ENCODE results near the gene INF2. TPM values are rescaled to one million over a fixed set of nuclear protein-coding genes. Genes with fewer than 3 reads are reported as not detected.

The INF2 gene
- total RNA-seq, 2 experiments from 2014 or later, result 74.9 to 76.9 TPM

GRCh38 chr14:104769324-104770071 is 80.1 kb downstream of the INF2 start:
- no peaks in the 10 kb centered on the region for H3K27me3 ChIP-seq (ENCODE audit: control insufficient read depth in 1 of 2, insufficient read depth in 2 of 2, low read length in 2 of 2)
- intact Hi-C loops (cut with DNase I, micrococcal nuclease), result loop anchor here (2.0 to 5.0 kb wide), 3 partner anchors 17 to 163 kb away; partner anchors contain the start of gene SIVA1 (in 1 of the 2)
- H3K9me3 ChIP-seq (ENCODE audit: control insufficient read depth in 1 of 2, insufficient read depth in 1 of 2, low read length in 2 of 2), result peaks cover 0 to 18% of the 10 kb centered on the region in 2 experiments
- ChIA-PET POLR2A (interaction anchor here (1.0 to 1.9 kb wide), 5 partner anchors 17 to 59 kb away, joined by 3 to 18 read pairs (median 5); partner anchors contain the start of gene SIVA1), CTCF (interaction anchor here (1.3 to 4.3 kb wide), 2 partner anchors 17 to 58 kb away, joined by 15 to 49 read pairs; partner anchors contain the start of gene SIVA1)
- no peaks in the 10 kb centered on the region for H3K4me1 Mint-ChIP-seq (ENCODE audit: low read depth)
- no peak overlapping the region for H3K4me3 Mint-ChIP-seq
- H3K4me3 ChIP-seq (ENCODE audit: low read length), result no peak overlapping the region
- no peaks in the 10 kb centered on the region for H3K9me3 Mint-ChIP-seq
- H3K27me3 Mint-ChIP-seq, result no peaks in the 10 kb centered on the region
- H3K27ac ChIP-seq (ENCODE audit: low read depth in 1 of 2, low read length in 2 of 2), result no peak overlapping the region
- peaks cover 30% of the 10 kb centered on the region for H3K36me3 Mint-ChIP-seq (ENCODE audit: low read depth)
- TF ChIP-seq, protein P1, sequence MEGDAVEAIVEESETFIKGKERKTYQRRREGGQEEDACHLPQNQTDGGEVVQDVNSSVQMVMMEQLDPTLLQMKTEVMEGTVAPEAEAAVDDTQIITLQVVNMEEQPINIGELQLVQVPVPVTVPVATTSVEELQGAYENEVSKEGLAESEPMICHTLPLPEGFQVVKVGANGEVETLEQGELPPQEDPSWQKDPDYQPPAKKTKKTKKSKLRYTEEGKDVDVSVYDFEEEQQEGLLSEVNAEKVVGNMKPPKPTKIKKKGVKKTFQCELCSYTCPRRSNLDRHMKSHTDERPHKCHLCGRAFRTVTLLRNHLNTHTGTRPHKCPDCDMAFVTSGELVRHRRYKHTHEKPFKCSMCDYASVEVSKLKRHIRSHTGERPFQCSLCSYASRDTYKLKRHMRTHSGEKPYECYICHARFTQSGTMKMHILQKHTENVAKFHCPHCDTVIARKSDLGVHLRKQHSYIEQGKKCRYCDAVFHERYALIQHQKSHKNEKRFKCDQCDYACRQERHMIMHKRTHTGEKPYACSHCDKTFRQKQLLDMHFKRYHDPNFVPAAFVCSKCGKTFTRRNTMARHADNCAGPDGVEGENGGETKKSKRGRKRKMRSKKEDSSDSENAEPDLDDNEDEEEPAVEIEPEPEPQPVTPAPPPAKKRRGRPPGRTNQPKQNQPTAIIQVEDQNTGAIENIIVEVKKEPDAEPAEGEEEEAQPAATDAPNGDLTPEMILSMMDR (IDR thresholded peaks at IDR 0.05), result no peak
- ATAC-seq (ENCODE audit: poor library complexity) (no peak), DNase-seq (no peak)
- H3K27ac Mint-ChIP-seq, result no peak overlapping the region
- H3K4me1 ChIP-seq (ENCODE audit: insufficient read depth, low read length), result peaks cover 9% of the 10 kb centered on the region
- peaks cover 27% of the 10 kb centered on the region for H3K36me3 ChIP-seq (ENCODE audit: insufficient read depth, low read length)

- no peak overlapping the region for H3K27ac ChIP-seq (ENCODE audit: low read depth in 1 of 2, low read length in 2 of 2)
- Mint-ChIP-seq H3K27me3 (no peaks in the 10 kb centered on the region), H3K4me3 (no peak overlapping the region), H3K9me3 (no peaks in the 10 kb centered on the region), H3K36me3 (ENCODE audit: low read depth) (peaks cover 30% of the 10 kb centered on the region), H3K27ac (no peak overlapping the region), H3K4me1 (ENCODE audit: low read depth) (no peaks in the 10 kb centered on the region)
- no peaks in the 10 kb centered on the region for H3K27me3 ChIP-seq (ENCODE audit: control insufficient read depth in 1 of 2, insufficient read depth in 2 of 2, low read length in 2 of 2)
- intact Hi-C loops (cut with DNase I, micrococcal nuclease), result no loop called here
- ChIA-PET CTCF (interaction anchor here (4.3 kb wide), 1 partner anchor 57 kb away, joined by 49 read pairs; no protein-coding TSS in a partner anchor), POLR2A (interaction anchor here (1.0 to 1.1 kb wide), 2 partner anchors 18 to 56 kb away, joined by 3 to 5 read pairs; partner anchors contain the start of gene SIVA1)
- H3K9me3 ChIP-seq (ENCODE audit: control insufficient read depth in 1 of 2, insufficient read depth in 1 of 2, low read length in 2 of 2), result peaks cover 0 to 18% of the 10 kb centered on the region in 2 experiments
- no peak for DNase-seq
- ATAC-seq (ENCODE audit: poor library complexity), result no peak
- H3K4me3 ChIP-seq (ENCODE audit: low read length), result no peak overlapping the region
- peaks cover 9% of the 10 kb centered on the region for H3K4me1 ChIP-seq (ENCODE audit: insufficient read depth, low read length)
- H3K36me3 ChIP-seq (ENCODE audit: insufficient read depth, low read length), result peaks cover 28% of the 10 kb centered on the region
- TF ChIP-seq, protein P1 (IDR thresholded peaks at IDR 0.05), result no peak
Measured at GRCh38 chr14:104770072-104770579, 80.7 kb downstream of the INF2 start.

DNA sequence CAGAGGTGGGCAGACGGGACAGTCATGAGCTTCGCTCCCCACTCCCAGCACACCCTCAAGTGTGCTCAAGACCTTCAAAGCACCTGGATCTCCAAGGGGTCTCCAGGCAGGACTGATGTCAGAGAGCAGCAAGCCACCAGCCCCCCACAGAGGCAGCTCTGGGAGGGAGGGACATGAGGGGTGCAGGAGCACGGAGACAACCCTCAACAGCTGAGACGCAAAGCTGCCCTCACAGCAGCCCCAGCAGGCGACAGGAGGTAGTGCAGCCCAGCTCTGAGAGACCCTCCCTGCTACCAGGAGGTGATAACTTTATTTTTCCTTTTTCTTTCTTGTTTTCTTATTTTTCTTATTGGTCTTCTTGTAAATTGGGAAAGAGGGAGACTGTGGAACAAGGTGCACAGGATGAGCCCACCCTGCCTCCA is 81.4 kb downstream of the INF2 start:
- TF ChIP-seq, protein P1 (IDR thresholded peaks at IDR 0.05), result no peak
- DNase-seq, result peak in 1 of 14 experiments; percentile 29
- Histone ChIP-seq H3K9me3 (ENCODE audit: control insufficient read depth in 1 of 2, insufficient read depth in 1 of 2, low read length in 2 of 2) (peaks cover 0 to 18% of the 10 kb centered on the region in 2 experiments), H3K4me3 (ENCODE audit: low read length) (no peak overlapping the region), H3K36me3 (ENCODE audit: insufficient read depth, low read length) (peaks cover 28% of the 10 kb centered on the region), H3K27ac (ENCODE audit: low read depth in 1 of 2, low read length in 2 of 2) (no peak overlapping the region), H3K27me3 (ENCODE audit: control insufficient read depth in 1 of 2, insufficient read depth in 2 of 2, low read length in 2 of 2) (no peaks in the 10 kb centered on the region), H3K4me1 (ENCODE audit: insufficient read depth, low read length) (peaks cover 9% of the 10 kb centered on the region)
- no peak for ATAC-seq (ENCODE audit: poor library complexity)
- intact Hi-C loops (cut with DNase I, micrococcal nuclease), result no loop called here
- Mint-ChIP-seq H3K27me3 (no peaks in the 10 kb centered on the region), H3K36me3 (ENCODE audit: low read depth) (peaks cover 30% of the 10 kb centered on the region), H3K4me1 (ENCODE audit: low read depth) (no peaks in the 10 kb centered on the region), H3K27ac (no peak overlapping the region), H3K4me3 (no peak overlapping the region), H3K9me3 (no peaks in the 10 kb centered on the region)
- ChIA-PET CTCF (interaction anchor here (4.3 kb wide), 1 partner anchor 57 kb away, joined by 49 read pairs; no protein-coding TSS in a partner anchor), POLR2A (interaction anchor here (1.0 to 1.1 kb wide), 2 partner anchors 18 to 55 kb away, joined by 3 to 5 read pairs; partner anchors contain the start of gene SIVA1)
